HuH-7 (cell line): ENCODE measurements around the gene ATXN2L.
A peak's percentile ranks its signal among the peaks of the same experiment; 100 is the strongest.
"Not testable (repeated sequence)": the region's sequence is repeated elsewhere in the genome, so short reads cannot be mapped to it uniquely, and the experiment has no call there.

ENCODE experiments used
- DNase-seq: peaks from one replicate; pipeline ENCODE4 v3.0.0; 2011; ENCODE audit warnings: low spot score

Gene ATXN2L

GRCh38 chr16:28822520-28823290, at the start of gene ATXN2L:
TSS of gene ATXN2L (plus strand) at chr16:28822999. CDS start at chr16:28823260, 261 bp downstream.
- DNase-seq, result peak; percentile 89

GRCh38 chr16:28781697-28782096, 41.1 kb upstream of the ATXN2L start:
- not testable (repeated sequence) for DNase-seq

- not testable (repeated sequence) for DNase-seq
Measured at GRCh38 chr16:28782357-28782756, 40.4 kb upstream of the ATXN2L start.

- not testable (repeated sequence) for DNase-seq
Measured at GRCh38 chr16:28802235-28803019, 20.4 kb upstream of the ATXN2L start.

- not testable (repeated sequence) for DNase-seq
Measured at GRCh38 chr16:28807445-28808120, 15.2 kb upstream of the ATXN2L start.

- DNase-seq, result no peak
Measured at GRCh38 chr16:28820016-28820415, 2.8 kb upstream of the ATXN2L start.

GRCh38 chr16:28820546-28820945, 2.3 kb upstream of the ATXN2L start:
- not testable (repeated sequence) for DNase-seq

GRCh38 chr16:28821874-28822519, 802 bp upstream of the ATXN2L start:
- no peak for DNase-seq

- DNase-seq, result no peak
Measured at GRCh38 chr16:28823291-28823872, 583 bp downstream of the ATXN2L start.

GRCh38 chr16:28823873-28824716, 1.3 kb downstream of the ATXN2L start:
- DNase-seq, result peak; percentile 97

- no peak for DNase-seq
Measured at GRCh38 chr16:28824717-28824973, 1.8 kb downstream of the ATXN2L start.

GRCh38 chr16:28826141-28826540, 3.3 kb downstream of the ATXN2L start:
- DNase-seq, result no peak

- no peak for DNase-seq
Measured at GRCh38 chr16:28829747-28830146, 6.9 kb downstream of the ATXN2L start.

GRCh38 chr16:28830531-28830930, 7.7 kb downstream of the ATXN2L start:
- no peak for DNase-seq

GRCh38 chr16:28834349-28834748, 11.6 kb downstream of the ATXN2L start:
- no peak for DNase-seq

- no peak for DNase-seq
Measured at GRCh38 chr16:28834873-28835863, 12.4 kb downstream of the ATXN2L start.

- no peak for DNase-seq
Measured at GRCh38 chr16:28835864-28836760, 13.3 kb downstream of the ATXN2L start.

GRCh38 chr16:28836761-28837064, 13.9 kb downstream of the ATXN2L start:
- DNase-seq, result no peak
